ENCODE measurements around the gene MEIG1. TPM values are rescaled to one million over a fixed set of nuclear protein-coding genes. Genes with fewer than 3 reads are reported as not detected.
"Not testable (repeated sequence)": the region's sequence is repeated elsewhere in the genome, so short reads cannot be mapped to it uniquely, and the experiment has no call there.

Gene MEIG1
- polyA plus RNA-seq, 2 of the 4 experiments (the other 2 are of a cell fraction), result 0.79 to 1.9 TPM

DNA sequence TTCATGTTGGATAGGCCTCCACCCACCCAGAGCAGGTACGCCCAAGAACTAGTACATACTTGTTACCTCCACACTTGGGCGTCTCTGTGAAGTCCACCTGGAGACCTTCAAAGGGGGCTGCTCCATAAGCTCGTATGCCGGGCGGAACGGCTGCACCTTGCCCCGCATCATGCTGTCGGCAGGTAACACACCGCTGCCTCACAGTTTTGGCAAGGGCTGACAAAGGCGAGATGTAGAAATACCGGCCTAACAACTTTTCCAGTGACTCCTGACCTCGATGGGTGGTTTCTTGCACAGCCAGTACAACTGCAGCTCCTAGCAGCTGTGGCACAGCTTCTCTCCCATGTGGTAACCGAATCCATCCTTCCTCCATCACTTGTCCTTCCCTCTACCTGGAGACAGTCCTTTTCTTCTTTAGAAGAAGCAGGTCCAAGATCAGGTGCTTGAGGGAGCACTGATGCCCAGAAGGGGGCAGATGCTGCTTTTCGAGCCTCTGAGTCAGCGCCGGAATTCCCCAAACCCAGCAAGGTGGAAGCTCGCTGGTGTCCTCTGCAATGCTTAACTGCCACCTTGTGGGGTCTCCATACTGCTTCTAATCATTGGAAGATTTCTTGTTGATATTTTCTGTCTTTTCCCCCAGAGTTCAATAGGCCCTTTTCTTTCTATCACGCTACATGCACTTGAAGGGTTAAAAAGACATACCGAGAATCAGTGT lies 32.0 kb downstream of the MEIG1 start:
- WGBS (ENCODE audit: missing lambda C conversion rate), result 68% methylated on average over 19 of the region's 19 CpGs
- CTCF ChIA-PET, result interaction anchor here (1.4 kb wide), 2 partner anchors 9 to 114 kb away, joined by 3 read pairs; no protein-coding TSS in a partner anchor
- H3K27ac ChIP-seq, H3K4me2 ChIP-seq, POLR2A ChIA-PET, H3K4me3 ChIP-seq, ATAC-seq, H3K9me3 ChIP-seq, H3K4me1 ChIP-seq, FAIRE-seq: not testable (repeated sequence)
- DNase-seq (ENCODE audit: low read depth in 1 of 2, low spot score in 1 of 2), result peak in 1 of 2 experiments; percentile 49
- TF ChIP-seq, protein P1, sequence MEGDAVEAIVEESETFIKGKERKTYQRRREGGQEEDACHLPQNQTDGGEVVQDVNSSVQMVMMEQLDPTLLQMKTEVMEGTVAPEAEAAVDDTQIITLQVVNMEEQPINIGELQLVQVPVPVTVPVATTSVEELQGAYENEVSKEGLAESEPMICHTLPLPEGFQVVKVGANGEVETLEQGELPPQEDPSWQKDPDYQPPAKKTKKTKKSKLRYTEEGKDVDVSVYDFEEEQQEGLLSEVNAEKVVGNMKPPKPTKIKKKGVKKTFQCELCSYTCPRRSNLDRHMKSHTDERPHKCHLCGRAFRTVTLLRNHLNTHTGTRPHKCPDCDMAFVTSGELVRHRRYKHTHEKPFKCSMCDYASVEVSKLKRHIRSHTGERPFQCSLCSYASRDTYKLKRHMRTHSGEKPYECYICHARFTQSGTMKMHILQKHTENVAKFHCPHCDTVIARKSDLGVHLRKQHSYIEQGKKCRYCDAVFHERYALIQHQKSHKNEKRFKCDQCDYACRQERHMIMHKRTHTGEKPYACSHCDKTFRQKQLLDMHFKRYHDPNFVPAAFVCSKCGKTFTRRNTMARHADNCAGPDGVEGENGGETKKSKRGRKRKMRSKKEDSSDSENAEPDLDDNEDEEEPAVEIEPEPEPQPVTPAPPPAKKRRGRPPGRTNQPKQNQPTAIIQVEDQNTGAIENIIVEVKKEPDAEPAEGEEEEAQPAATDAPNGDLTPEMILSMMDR (IDR thresholded peaks at IDR 0.05), result 0 out of 3 replicates have a peak, but pooled peaks have one; percentile 15
- peak; percentile 29 to 40; a peak in 2 of 5 replicates for TF ChIP-seq RAD21 (conservative IDR thresholded peaks at IDR 0.05 in 1 of 2, IDR thresholded peaks at IDR 0.05 in 1 of 2)

DNA sequence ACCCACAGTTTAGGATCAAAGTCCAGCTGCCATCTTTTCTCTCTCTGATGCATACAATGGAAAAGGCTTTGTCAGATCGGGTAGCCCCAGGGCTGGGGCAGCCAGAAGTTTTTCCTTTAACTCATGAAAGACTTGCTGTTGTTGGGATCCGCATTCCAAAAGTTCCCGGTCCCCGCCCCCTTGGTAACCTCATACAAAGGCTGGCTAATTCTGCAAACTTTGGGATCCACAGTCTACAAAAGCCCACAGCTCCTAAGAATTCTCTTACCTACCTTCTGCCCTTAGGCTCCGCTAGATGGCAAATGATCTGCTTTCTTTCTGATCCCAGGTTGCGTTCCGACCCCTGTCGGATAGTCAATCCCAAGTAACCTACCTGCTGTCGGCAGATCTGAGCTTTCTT lies 33.1 kb downstream of the MEIG1 start:
- H3K27ac ChIP-seq; H3K4me1 ChIP-seq; H3K4me2 ChIP-seq; POLR2A ChIA-PET; H3K9me3 ChIP-seq; H3K4me3 ChIP-seq; FAIRE-seq; ATAC-seq; DNase-seq (ENCODE audit: low read depth in 1 of 2, low spot score in 1 of 2): not testable (repeated sequence)
- WGBS (ENCODE audit: missing lambda C conversion rate), result 90% methylated on average over 9 of the region's 9 CpGs
- CTCF ChIA-PET, result interaction anchor here (1.4 kb wide), 1 partner anchor 113 kb away, joined by 3 read pairs; no protein-coding TSS in a partner anchor

DNA sequence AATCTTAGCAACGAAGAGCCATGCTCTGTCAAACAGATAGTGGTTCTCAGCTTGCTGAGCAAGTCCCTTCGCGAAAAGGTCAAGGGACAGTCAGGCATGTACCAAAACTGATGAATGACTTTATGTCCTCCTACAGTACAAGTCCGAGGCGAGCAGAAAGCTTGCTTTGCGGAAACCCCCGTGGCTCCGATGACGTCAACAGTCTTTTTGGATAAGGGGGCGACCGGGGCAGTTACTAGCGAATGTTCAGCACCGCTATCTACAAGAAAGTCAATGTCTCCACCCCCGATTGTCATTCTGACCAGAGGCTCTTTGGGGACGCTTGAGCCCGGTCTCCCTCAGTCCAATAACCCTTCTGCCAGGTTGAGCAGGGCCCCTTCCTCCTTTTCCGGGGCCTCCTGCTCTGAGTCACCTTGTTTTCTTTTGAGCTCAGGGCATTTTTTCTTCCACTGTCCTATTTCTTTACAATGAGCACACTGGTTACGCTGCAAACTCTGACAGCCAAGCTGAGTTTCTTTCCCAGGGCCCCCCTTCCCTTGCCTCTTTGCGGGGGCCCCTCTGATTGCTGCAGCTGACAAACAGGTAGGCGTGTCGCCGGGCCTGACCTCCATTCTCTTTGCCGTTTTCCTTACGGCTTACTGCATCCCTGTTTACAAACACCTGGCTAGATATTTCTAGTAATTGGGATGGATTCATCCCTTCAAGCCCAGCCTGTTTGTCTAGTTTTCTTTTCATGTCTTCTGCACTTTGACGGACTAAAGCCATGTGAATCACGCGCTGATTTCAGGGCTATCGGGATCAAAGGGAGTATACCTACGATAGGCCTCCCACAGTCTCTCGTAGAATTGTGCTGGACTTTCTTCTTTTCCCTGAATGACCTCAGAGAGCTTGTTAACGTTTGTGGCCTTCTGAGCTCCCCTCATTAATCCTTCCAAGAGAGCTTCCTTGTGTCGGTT lies 34.6 kb downstream of the MEIG1 start:
- CTCF ChIA-PET; ATAC-seq; DNase-seq (ENCODE audit: low read depth in 1 of 2, low spot score in 1 of 2): not testable (repeated sequence)

DNA sequence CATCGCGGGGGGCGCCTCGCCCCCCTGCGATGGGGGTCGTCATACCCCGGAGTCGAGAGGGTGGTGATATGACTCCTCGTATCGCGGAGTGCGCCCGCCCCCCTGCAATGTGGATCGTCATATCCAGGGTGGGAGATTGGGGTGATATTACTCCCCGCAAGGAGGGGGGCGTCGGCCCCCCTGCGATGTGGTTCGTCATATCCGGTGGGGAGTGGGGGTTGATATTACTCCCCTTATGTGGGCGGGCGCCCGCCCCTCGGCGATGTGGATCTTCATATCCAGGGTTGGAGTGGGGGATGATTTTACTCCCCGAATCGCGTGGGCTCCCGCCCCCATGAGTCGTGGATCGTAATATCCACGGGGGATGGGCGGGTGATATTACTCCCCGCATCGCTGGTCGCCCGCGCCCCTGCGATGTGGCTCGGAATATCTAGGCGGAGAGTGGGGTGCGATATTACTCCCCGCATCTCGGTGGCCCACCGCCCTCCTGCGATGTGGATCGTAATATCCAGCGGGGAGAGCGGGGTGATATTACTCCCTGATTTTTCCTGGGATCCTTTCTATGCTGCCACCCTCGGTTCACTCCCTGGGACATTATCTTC lies 36.9 kb downstream of the MEIG1 start:
- FAIRE-seq, result no peak
- Histone ChIP-seq H3K4me3 (no peak overlapping the region), H3K4me1 (no peaks in the 10 kb centered on the region), H3K4me2 (no peak overlapping the region), H3K27ac (no peak overlapping the region), H3K9me3 (no peaks in the 10 kb centered on the region)
- ATAC-seq, result no peak
- TF ChIP-seq FOSB (CRISPR knock-in tag; IDR thresholded peaks at IDR 0.05) (no peak), HOXB5 (CRISPR knock-in tag; IDR thresholded peaks at IDR 0.05) (no peak), JUNB (IDR thresholded peaks at IDR 0.05) (no peak), SMC3 (IDR thresholded peaks at IDR 0.05) (no peak), CBX8 (IDR thresholded peaks at IDR 0.05) (no peak), TP53 (CRISPR knock-in tag; IDR thresholded peaks at IDR 0.05) (no peak), HEYL (CRISPR knock-in tag; IDR thresholded peaks at IDR 0.05) (no peak), MAZ (IDR thresholded peaks at IDR 0.05; ENCODE audit: borderline replicate concordance, low read depth, low read length) (no peak), PBX3 (IDR thresholded peaks at IDR 0.05) (no peak)
- TF ChIP-seq, protein P2, sequence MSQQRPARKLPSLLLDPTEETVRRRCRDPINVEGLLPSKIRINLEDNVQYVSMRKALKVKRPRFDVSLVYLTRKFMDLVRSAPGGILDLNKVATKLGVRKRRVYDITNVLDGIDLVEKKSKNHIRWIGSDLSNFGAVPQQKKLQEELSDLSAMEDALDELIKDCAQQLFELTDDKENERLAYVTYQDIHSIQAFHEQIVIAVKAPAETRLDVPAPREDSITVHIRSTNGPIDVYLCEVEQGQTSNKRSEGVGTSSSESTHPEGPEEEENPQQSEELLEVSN (IDR thresholded peaks at IDR 0.05; ENCODE audit: borderline replicate concordance, low read depth), result no peak
- ChIA-PET CTCF (no interaction called here), POLR2A (no interaction called here)
- DNase-seq (ENCODE audit: low read depth in 1 of 2, low spot score in 1 of 2), result no peak
- WGBS (ENCODE audit: missing lambda C conversion rate), result 72% methylated on average over 49 of the region's 50 CpGs

More for the DNA sequence above, 34.6 kb downstream of the MEIG1 start:
- 77% methylated on average over 32 of the region's 32 CpGs for WGBS (ENCODE audit: missing lambda C conversion rate)
- H3K4me2 ChIP-seq, FAIRE-seq, H3K4me1 ChIP-seq, H3K9me3 ChIP-seq, H3K4me3 ChIP-seq, POLR2A ChIA-PET, H3K27ac ChIP-seq: not testable (repeated sequence)

GRCh38 chr10:15013530-15013929 lies 54.3 kb downstream of the MEIG1 start:
- FAIRE-seq; CTCF ChIA-PET; H3K4me3 ChIP-seq; H3K4me1 ChIP-seq; H3K27ac ChIP-seq; POLR2A ChIA-PET; H3K9me3 ChIP-seq; DNase-seq (ENCODE audit: low read depth in 1 of 2, low spot score in 1 of 2); H3K4me2 ChIP-seq: not testable (repeated sequence)
- WGBS (ENCODE audit: missing lambda C conversion rate), result 39% methylated on average over 5 of the region's 5 CpGs
- ATAC-seq, result 0 out of 6 replicates have a peak, but pooled peaks of 1 of the 2 experiments have one; percentile 30
